ENCODE results near the gene KSR1. TPM values are rescaled to one million over a fixed set of nuclear protein-coding genes. Genes with fewer than 3 reads are reported as not detected.
A peak's percentile ranks its signal among the peaks of the same experiment; 100 is the strongest.

KSR1 gene
- total and polyA plus RNA-seq, 9 of the 15 experiments (the other 6 are each of a cell fraction or from before 2014, with no cell fraction given): 1.4 to 51.7 (median 18.4) TPM

- BruUV-seq (replicated peaks): no TSS peak
- 61% methylated on average over 4 of the region's 4 CpGs for WGBS (ENCODE audit: insufficient coverage, low coverage, missing lambda C conversion rate)
- H3K9me3 ChIP-seq (replicated peaks; ENCODE audit: control insufficient read depth, insufficient read depth, low read depth, low read length): no peaks in the 10 kb centered on the region
- no peak overlapping the region for H2AFZ ChIP-seq (ENCODE audit: low read depth, low read length)
- intact Hi-C loops (cut with micrococcal nuclease): loop anchor here (5.0 kb wide), 1 partner anchor 166 kb away; no protein-coding TSS in a partner anchor
- H3K4me3 ChIP-seq: no peak overlapping the region
- no peaks in the 10 kb centered on the region for H3K27me3 ChIP-seq (ENCODE audit: control insufficient read depth in 2 of 2, insufficient read depth in 2 of 2, low read length in 2 of 2)
- in situ Hi-C loops (cut with MboI): no loop called here
- ChIA-PET CTCF (ENCODE audit: low intra/inter-chr PET ratio) (no interaction called here), POLR2A (interaction anchor here (1.4 to 2.5 kb wide), 2 partner anchors 55 to 84 kb away, joined by 6 to 7 read pairs; no protein-coding TSS in a partner anchor)
- no peak for DNase-seq (ENCODE audit: extremely low read depth in 1 of 4, low spot score in 3 of 4)
- H3K4me1 ChIP-seq (replicated peaks in 1 of 2; ENCODE audit: control insufficient read depth in 2 of 2, insufficient read depth in 2 of 2, low read length in 2 of 2): peaks cover 61 to 83% of the 10 kb centered on the region in 2 experiments
- peaks cover 97% of the 10 kb centered on the region for H3K79me2 ChIP-seq (ENCODE audit: control insufficient read depth, insufficient read depth, low read length)
- no peak for FAIRE-seq
- peak; percentile 30 for ATAC-seq
- peaks cover 11% of the 10 kb centered on the region; the same call in 1 of the 3 replicates for H3K36me3 ChIP-seq (ENCODE audit: control insufficient read depth, insufficient read depth, low read length)
- peak overlapping the region; percentile 6; the same call in 1 of the 3 replicates for H3K27ac ChIP-seq (ENCODE audit: extremely low read depth, low read depth, low read length)
- H4K20me1 ChIP-seq (replicated peaks; ENCODE audit: control insufficient read depth, insufficient read depth, low read length): peaks cover 8% of the 10 kb centered on the region; the same call in 1 of the 2 replicates
- peak overlapping the region; percentile 22; the same call in 1 of the 2 replicates for H3K4me2 ChIP-seq (ENCODE audit: insufficient read depth, low read length)
- H3K9me1 ChIP-seq (ENCODE audit: control insufficient read depth, insufficient read depth, low read length): no peaks in the 10 kb centered on the region
- no peak overlapping the region; a peak in 1 of 4 replicates for H3K9ac ChIP-seq (ENCODE audit: insufficient read depth in 1 of 2, low read depth in 2 of 2, low read length in 2 of 2)
- TF ChIP-seq MYC (IDR thresholded peaks at IDR 0.05; ENCODE audit: low read depth, low read length) (peak; percentile 17; the same call in 1 of the 2 replicates), MYC (CRISPR knock-in tag; IDR thresholded peaks at IDR 0.05; ENCODE audit: borderline replicate concordance, low read depth) (no peak), ZC3H11A (IDR thresholded peaks at IDR 0.05; ENCODE audit: low read depth, low read length) (no peak), BRD4 (IDR thresholded peaks at IDR 0.05) (no peak), SMARCE1 (IDR thresholded peaks at IDR 0.05) (peak; percentile 58; the same call in 1 of the 2 replicates), ZSCAN32 (CRISPR knock-in tag; IDR thresholded peaks at IDR 0.05) (peak; percentile 49; the same call in 1 of the 2 replicates), SAFB (IDR thresholded peaks at IDR 0.05; ENCODE audit: borderline replicate concordance, low read depth, low read length) (no peak), JUN (IDR thresholded peaks at IDR 0.05; ENCODE audit: borderline replicate concordance, low read depth, low read length) (peak; percentile 42; the same call in 1 of the 2 replicates), JUN (CRISPR knock-in tag; IDR thresholded peaks at IDR 0.05; ENCODE audit: borderline replicate concordance) (no peak), EP300 (IDR thresholded peaks at IDR 0.05; ENCODE audit: low read length) (peak; percentile 69), ZNF121 (CRISPR knock-in tag; conservative IDR thresholded peaks at IDR 0.05) (no peak), NFXL1 (CRISPR knock-in tag; IDR thresholded peaks at IDR 0.05) (no peak), POLR2B (IDR thresholded peaks at IDR 0.05; ENCODE audit: low read depth, partially characterized antibody) (no peak), NBN (IDR thresholded peaks at IDR 0.05; ENCODE audit: low read depth) (peak; percentile 69; the same call in 1 of the 2 replicates), XRCC5 (IDR thresholded peaks at IDR 0.05; ENCODE audit: low read depth, low read length) (no peak), TAF15 (IDR thresholded peaks at IDR 0.05; ENCODE audit: low read depth, low read length) (no peak), U2AF1 (optimal IDR thresholded peaks at IDR 0.05; ENCODE audit: low read depth, low read length) (no peak), PTRF (tag; IDR thresholded peaks at IDR 0.05) (0 out of 2 replicates have a peak, but pooled peaks have one; percentile 9), MTA1 (IDR thresholded peaks at IDR 0.05; ENCODE audit: borderline replicate concordance) (peak; percentile 20; the same call in 1 of the 2 replicates), SNAPC5 (CRISPR knock-in tag; IDR thresholded peaks at IDR 0.05) (no peak), PTTG1 (tag; IDR thresholded peaks at IDR 0.05; ENCODE audit: low read depth) (no peak), RBFOX2 (IDR thresholded peaks at IDR 0.05; ENCODE audit: low read depth, low read length) (0 out of 2 replicates have a peak, but pooled peaks have one; percentile 26), NR2F6 (CRISPR knock-in tag; IDR thresholded peaks at IDR 0.05) (no peak), RCOR1 (IDR thresholded peaks at IDR 0.05; ENCODE audit: borderline replicate concordance in 1 of 2, low read depth in 2 of 2, low read length in 2 of 2) (0 out of 4 replicates have a peak, but pooled peaks of 1 of the 2 experiments have one; percentile 14), GTF2F1 (IDR thresholded peaks at IDR 0.05; ENCODE audit: low read depth, low read length) (no peak)
Measured at GRCh38 chr17:27463235-27463677, 7.0 kb downstream of the KSR1 start.
